Spleen (tissue), 7 donors: ENCODE data around the gene MEFV.

Experiments
- POLR2AphosphoS5 ChIP-seq, 3 donors: sonication (generic); formaldehyde crosslinking; IDR thresholded peaks; one replicate each; pipeline ENCODE4 v1.5.1; 2017; ENCODE audit warnings: antibody characterized with exemption in 3 of 3
- TF ChIP-seq, protein P1 (sequence below), 11 experiments: fragments of 200-600 bp in 7 of 11; fragments of 450-650 bp in 4 of 11; sonication (generic) in 4 of 11; IDR thresholded peaks in 8 of 11; conservative IDR thresholded peaks in 3 of 11; 1 replicate in 7 of 11; 2 replicates in 4 of 11; pipeline versions ENCODE4 v1.4.0 to v1.8.0; 2016 to 2021; ENCODE audit warnings: antibody characterized with exemption in 11 of 11, inconsistent platforms in 4 of 11, mild to moderate bottlenecking in 1 of 11
- donor health status: DM: no; HTN: no; CAD: no; lungs with moderate emphysema.
- donor health status: DM: no; HTN: no; CAD: no.
- donor health status: DM: no; HTN: no; CAD: no.

DNA sequence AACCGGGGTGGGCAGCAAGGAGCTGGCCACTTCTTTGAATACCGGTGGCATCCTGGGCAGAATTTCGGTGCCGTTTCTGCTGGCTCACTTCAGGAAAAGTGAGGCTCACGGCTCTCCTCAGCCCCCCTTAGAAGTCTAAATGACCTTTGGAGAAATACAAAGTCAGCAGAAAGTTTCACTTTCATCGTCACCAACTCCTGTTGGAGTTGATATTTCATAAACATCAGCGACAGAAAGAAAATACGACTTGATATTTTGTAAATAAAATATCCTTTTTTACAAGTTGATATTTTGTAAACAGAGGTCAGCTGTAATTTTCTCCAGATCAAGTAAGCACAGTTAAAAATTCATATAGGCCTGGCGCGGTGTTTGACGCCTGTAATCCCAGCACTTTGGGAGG lies 49.6 kb upstream of the MEFV start:
- TF ChIP-seq, protein P1, sequence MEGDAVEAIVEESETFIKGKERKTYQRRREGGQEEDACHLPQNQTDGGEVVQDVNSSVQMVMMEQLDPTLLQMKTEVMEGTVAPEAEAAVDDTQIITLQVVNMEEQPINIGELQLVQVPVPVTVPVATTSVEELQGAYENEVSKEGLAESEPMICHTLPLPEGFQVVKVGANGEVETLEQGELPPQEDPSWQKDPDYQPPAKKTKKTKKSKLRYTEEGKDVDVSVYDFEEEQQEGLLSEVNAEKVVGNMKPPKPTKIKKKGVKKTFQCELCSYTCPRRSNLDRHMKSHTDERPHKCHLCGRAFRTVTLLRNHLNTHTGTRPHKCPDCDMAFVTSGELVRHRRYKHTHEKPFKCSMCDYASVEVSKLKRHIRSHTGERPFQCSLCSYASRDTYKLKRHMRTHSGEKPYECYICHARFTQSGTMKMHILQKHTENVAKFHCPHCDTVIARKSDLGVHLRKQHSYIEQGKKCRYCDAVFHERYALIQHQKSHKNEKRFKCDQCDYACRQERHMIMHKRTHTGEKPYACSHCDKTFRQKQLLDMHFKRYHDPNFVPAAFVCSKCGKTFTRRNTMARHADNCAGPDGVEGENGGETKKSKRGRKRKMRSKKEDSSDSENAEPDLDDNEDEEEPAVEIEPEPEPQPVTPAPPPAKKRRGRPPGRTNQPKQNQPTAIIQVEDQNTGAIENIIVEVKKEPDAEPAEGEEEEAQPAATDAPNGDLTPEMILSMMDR (IDR thresholded peaks at IDR 0.05 in 8 of 11, conservative IDR thresholded peaks at IDR 0.05 in 3 of 11): no peak
- TF ChIP-seq POLR2AphosphoS5 (IDR thresholded peaks at IDR 0.05): no peak
